Hepatocyte (in vitro differentiated cells): ENCODE results near the gene PTPRT. TPM values are rescaled to one million over a fixed set of nuclear protein-coding genes. Genes with fewer than 3 reads are reported as not detected.

Experiments used
- DNase-seq: peaks from one replicate; pipeline ENCODE4 v3.0.0-alpha.2; 2016; ENCODE audit warnings: low spot score
- H2AFZ ChIP-seq: fragments of 200-600 bp; sonication (generic); 2 replicates; pipeline ENCODE4 v1.6.0; 2016; ENCODE audit warnings: antibody characterized with exemption, mild to moderate bottlenecking
- H3K27ac ChIP-seq: fragments of 200-600 bp; sonication (generic); 2 replicates; pipeline ENCODE4 v1.5.1; 2016; ENCODE audit warnings: mild to moderate bottlenecking
- H3K27me3 ChIP-seq: fragments of 200-600 bp; sonication (generic); 2 replicates; pipeline ENCODE4 v1.6.1; 2016
- H3K36me3 ChIP-seq: fragments of 200-600 bp; sonication (generic); replicated peaks from 2 replicates; pipeline ENCODE4 v1.5.1; 2016; ENCODE audit warnings: low read depth; ENCODE audit not compliant: insufficient read depth
- H3K4me1 ChIP-seq: fragments of 200-600 bp; sonication (generic); 2 replicates; pipeline ENCODE4 v1.5.1; 2016; ENCODE audit warnings: mild to moderate bottlenecking, moderate library complexity; ENCODE audit not compliant: insufficient read depth
- H3K4me2 ChIP-seq: fragments of 200-600 bp; sonication (generic); 2 replicates; pipeline ENCODE4 v1.6.0; 2016
- H3K4me3 ChIP-seq: fragments of 200-600 bp; sonication (generic); 2 replicates; pipeline ENCODE4 v1.5.1; 2016; ENCODE audit warnings: mild to moderate bottlenecking
- H3K79me2 ChIP-seq: fragments of 200-600 bp; sonication (generic); 2 replicates; pipeline ENCODE4 v1.6.0; 2017; ENCODE audit warnings: mild to moderate bottlenecking
- H3K9me2 ChIP-seq: fragments of 200-600 bp; sonication (generic); replicated peaks from 2 replicates; pipeline ENCODE4 v1.6.0; 2017; ENCODE audit warnings: mild to moderate bottlenecking; ENCODE audit not compliant: insufficient read depth
- H3K9me3 ChIP-seq: fragments of 200-600 bp; sonication (generic); 2 replicates; pipeline ENCODE4 v1.5.1; 2016; ENCODE audit warnings: low read depth, mild to moderate bottlenecking
- H4K20me1 ChIP-seq: fragments of 200-600 bp; sonication (generic); 2 replicates; pipeline ENCODE4 v1.6.0; 2016; ENCODE audit warnings: mild to moderate bottlenecking; ENCODE audit not compliant: insufficient read depth, poor library complexity, severe bottlenecking
- EZH2 ChIP-seq: fragments of 200-600 bp; sonication (generic); IDR thresholded peaks from 2 replicates; pipeline ENCODE4 v1.6.1; 2016; ENCODE audit warnings: antibody characterized with exemption, mild to moderate bottlenecking, borderline replicate concordance
- EZH2phosphoT487 ChIP-seq: fragments of 200-600 bp; sonication (generic); IDR thresholded peaks from one replicate; pipeline ENCODE4 v1.6.1; 2018; ENCODE audit warnings: antibody characterized with exemption, mild to moderate bottlenecking, low read depth, moderate library complexity; ENCODE audit not compliant: unreplicated experiment, severe bottlenecking
- WGBS: methylation state at CpG from one replicate; pipeline ENCODE4 v1.1.6; 2016; ENCODE audit warnings: low lambda C conversion rate; ENCODE audit errors: missing lambda C conversion rate; 5-methylcytosine and 5-hydroxymethylcytosine counted together
- polyA plus RNA-seq: library from polyadenylated mRNA; unstranded; fragments of >200 nt; fragmentation: Nextera tagmentation; extraction: Ambion mirVana; gene quantifications from 2 replicates; pipeline ENCODE4 v1.2.1, GENCODE V29; 2016
- total RNA-seq: library from RNA; depleted of rRNA; stranded (reverse); fragments of >200 nt; gene quantifications from 2 replicates; pipeline ENCODE4 v1.2.3, GENCODE V29; 2014
- TF ChIP-seq, protein P1 (sequence below): fragments of 200-600 bp; sonication (generic); IDR thresholded peaks from 2 replicates; pipeline ENCODE4 v1.5.1; 2016; ENCODE audit warnings: antibody characterized with exemption, mild to moderate bottlenecking; ENCODE audit not compliant: poor library complexity

PTPRT gene
- total and polyA plus RNA-seq, 2 experiments from 2014 or later: 0.47 to 0.83 TPM

- Histone ChIP-seq H3K4me1 (peaks cover 5% of the 10 kb centered on the region), H3K9me2 (no peaks in the 10 kb centered on the region), H3K27ac (no peak overlapping the region), H3K4me3 (no peak overlapping the region), H3K27me3 (no peaks in the 10 kb centered on the region), H4K20me1 (no peaks in the 10 kb centered on the region), H3K79me2 (no peaks in the 10 kb centered on the region), H3K9me3 (no peaks in the 10 kb centered on the region), H3K36me3 (no peaks in the 10 kb centered on the region), H2AFZ (no peak overlapping the region), H3K4me2 (no peak overlapping the region)
- WGBS: 44% methylated on average over 10 of the region's 10 CpGs
- TF ChIP-seq EZH2 (no peak), EZH2phosphoT487 (no peak)
- TF ChIP-seq, protein P1, sequence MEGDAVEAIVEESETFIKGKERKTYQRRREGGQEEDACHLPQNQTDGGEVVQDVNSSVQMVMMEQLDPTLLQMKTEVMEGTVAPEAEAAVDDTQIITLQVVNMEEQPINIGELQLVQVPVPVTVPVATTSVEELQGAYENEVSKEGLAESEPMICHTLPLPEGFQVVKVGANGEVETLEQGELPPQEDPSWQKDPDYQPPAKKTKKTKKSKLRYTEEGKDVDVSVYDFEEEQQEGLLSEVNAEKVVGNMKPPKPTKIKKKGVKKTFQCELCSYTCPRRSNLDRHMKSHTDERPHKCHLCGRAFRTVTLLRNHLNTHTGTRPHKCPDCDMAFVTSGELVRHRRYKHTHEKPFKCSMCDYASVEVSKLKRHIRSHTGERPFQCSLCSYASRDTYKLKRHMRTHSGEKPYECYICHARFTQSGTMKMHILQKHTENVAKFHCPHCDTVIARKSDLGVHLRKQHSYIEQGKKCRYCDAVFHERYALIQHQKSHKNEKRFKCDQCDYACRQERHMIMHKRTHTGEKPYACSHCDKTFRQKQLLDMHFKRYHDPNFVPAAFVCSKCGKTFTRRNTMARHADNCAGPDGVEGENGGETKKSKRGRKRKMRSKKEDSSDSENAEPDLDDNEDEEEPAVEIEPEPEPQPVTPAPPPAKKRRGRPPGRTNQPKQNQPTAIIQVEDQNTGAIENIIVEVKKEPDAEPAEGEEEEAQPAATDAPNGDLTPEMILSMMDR: no peak
- no peak for DNase-seq
These were observed 244.3 kb downstream of the PTPRT start for GRCh38 chr20:42945234-42945994.

- H3K27ac ChIP-seq: no peak overlapping the region
- H3K4me2 ChIP-seq: no peak overlapping the region
- TF ChIP-seq EZH2phosphoT487: no peak
- TF ChIP-seq, protein P1: no peak
- no peak for TF ChIP-seq EZH2
- no peaks in the 10 kb centered on the region for H3K36me3 ChIP-seq
- no peaks in the 10 kb centered on the region for H3K79me2 ChIP-seq
- WGBS: 79% methylated on average over 2 of the region's 2 CpGs
- no peaks in the 10 kb centered on the region for H3K9me2 ChIP-seq
- H3K4me3 ChIP-seq: no peak overlapping the region
- DNase-seq: no peak
- H4K20me1 ChIP-seq: no peaks in the 10 kb centered on the region
- no peaks in the 10 kb centered on the region for H3K9me3 ChIP-seq
- no peak overlapping the region for H2AFZ ChIP-seq
- no peaks in the 10 kb centered on the region for H3K27me3 ChIP-seq
- H3K4me1 ChIP-seq: peaks cover 5% of the 10 kb centered on the region
These were observed 248.1 kb downstream of the PTPRT start for GRCh38 chr20:42941629-42942028.

DNA sequence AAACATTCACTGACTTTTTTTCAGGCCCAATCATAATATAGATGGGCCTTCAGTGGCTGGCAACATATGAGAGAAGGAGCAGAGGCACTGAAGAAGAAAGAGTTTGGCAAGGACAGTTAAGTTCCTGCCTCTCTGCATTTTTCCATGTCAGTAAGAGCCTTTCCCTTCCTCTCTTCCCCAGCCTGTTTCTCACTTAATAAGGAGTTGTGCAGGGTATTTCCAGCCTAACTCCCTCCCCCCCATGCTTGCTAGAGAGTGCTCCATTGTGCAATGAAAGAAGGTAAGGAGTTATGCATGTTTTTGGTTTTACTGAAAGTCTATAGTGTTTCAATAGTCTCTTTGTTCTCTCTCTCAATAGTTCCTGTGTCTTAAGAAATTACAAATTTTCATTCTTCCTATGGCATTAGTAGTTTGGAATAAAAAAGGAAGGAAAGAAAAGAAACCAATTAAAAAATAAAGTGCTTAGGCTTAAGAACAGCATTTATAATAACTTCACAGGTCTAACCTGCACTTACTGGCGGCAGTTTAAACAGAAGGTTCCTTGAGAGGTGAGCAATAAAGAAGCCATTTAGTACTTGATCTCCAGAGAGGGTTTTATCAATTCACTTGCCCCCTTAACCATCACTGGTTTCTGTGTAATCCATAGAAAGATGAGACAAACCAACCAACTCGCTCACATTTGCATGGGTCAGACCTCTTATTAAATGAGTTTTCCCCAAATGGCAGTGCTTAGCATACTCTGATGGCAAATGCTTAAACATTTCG lies 251.1 kb downstream of the PTPRT start:
- H4K20me1 ChIP-seq: no peaks in the 10 kb centered on the region
- H3K4me3 ChIP-seq: no peak overlapping the region
- H3K9me3 ChIP-seq: no peaks in the 10 kb centered on the region
- DNase-seq: no peak
- H3K27me3 ChIP-seq: no peaks in the 10 kb centered on the region
- no peak overlapping the region for H3K4me2 ChIP-seq
- 80% methylated on average over 3 of the region's 3 CpGs for WGBS
- H3K4me1 ChIP-seq: no peaks in the 10 kb centered on the region
- H3K79me2 ChIP-seq: no peaks in the 10 kb centered on the region
- no peaks in the 10 kb centered on the region for H3K9me2 ChIP-seq
- no peak for TF ChIP-seq EZH2phosphoT487
- TF ChIP-seq, protein P1: no peak
- TF ChIP-seq EZH2: no peak
- H2AFZ ChIP-seq: no peak overlapping the region
- no peak overlapping the region for H3K27ac ChIP-seq
- H3K36me3 ChIP-seq: no peaks in the 10 kb centered on the region
